WTC11 (cell line): Measurements from ENCODE around the gene IFT122. TPM values are rescaled to one million over a fixed set of nuclear protein-coding genes. Genes with fewer than 3 reads are reported as not detected.
"Not testable (repeated sequence)": the region's sequence is repeated elsewhere in the genome, so short reads cannot be mapped to it uniquely, and the experiment has no call there.

Source experiments
- ATAC-seq: fragments of 200-7000 bp; cut with Tn5 transposase; 2 replicates; pipeline ENCODE4 v1.10.0; 2021; ENCODE audit warnings: mild to moderate bottlenecking, moderate library complexity
- CTCF ChIA-PET: fragments of 300-600 bp; sonication (Branson Sonifier 250); formaldehyde crosslinking; loops from one replicate; lab custom pipeline; 2021; ENCODE audit warnings: antibody characterized with exemption; lab: Charles Lee
- POLR2A ChIA-PET: fragments of 350-600 bp; sonication (Branson Sonifier 250); formaldehyde crosslinking; loops from one replicate; lab custom pipeline; 2021; ENCODE audit warnings: antibody characterized with exemption; lab: Charles Lee
- DNase-seq: peaks from one replicate; pipeline ENCODE4 v3.0.0; 2021; ENCODE audit warnings: low spot score
- H3K27ac Mint-ChIP-seq: 2 replicates; pipeline ENCODE4 v1.8.0; 2021; ENCODE audit warnings: mixed read lengths
- H3K27me3 Mint-ChIP-seq: 2 replicates; pipeline ENCODE4 v1.8.0; 2021; ENCODE audit warnings: low read depth, mild to moderate bottlenecking, moderate library complexity, mixed read lengths
- H3K36me3 Mint-ChIP-seq: 2 replicates; pipeline ENCODE4 v1.8.0; 2021; ENCODE audit warnings: mixed read lengths
- H3K4me1 Mint-ChIP-seq: 2 replicates; pipeline ENCODE4 v1.8.0; 2022; ENCODE audit warnings: mixed read lengths
- H3K4me3 Mint-ChIP-seq: 2 replicates; pipeline ENCODE4 v1.8.0; 2021; ENCODE audit warnings: mild to moderate bottlenecking, moderate library complexity, mixed read lengths
- H3K9me3 Mint-ChIP-seq: 2 replicates; pipeline ENCODE4 v1.8.0; 2021; ENCODE audit warnings: mixed read lengths
- ATF2 ChIP-seq: sonication (generic); formaldehyde crosslinking; IDR thresholded peaks from 2 replicates; pipeline ENCODE4 v1.8.1; 2022; ENCODE audit warnings: low read depth, missing genetic modification reagents, borderline replicate concordance
- FOXK1 ChIP-seq: sonication (generic); formaldehyde crosslinking; IDR thresholded peaks from 2 replicates; pipeline ENCODE4 v1.8.0; 2022; ENCODE audit warnings: mild to moderate bottlenecking, moderate library complexity, missing genetic modification reagents
- FOXP4 ChIP-seq: sonication (generic); formaldehyde crosslinking; IDR thresholded peaks from 2 replicates; pipeline ENCODE4 v1.8.0; 2022; ENCODE audit warnings: mild to moderate bottlenecking, missing genetic modification reagents
- GABPB1 ChIP-seq: sonication (generic); formaldehyde crosslinking; IDR thresholded peaks from 2 replicates; pipeline ENCODE4 v1.8.1; 2023; ENCODE audit warnings: mild to moderate bottlenecking, missing genetic modification reagents
- NFATC4 ChIP-seq: fragments of 250-450 bp; sonication (Bioruptor Pico); IDR thresholded peaks from 2 replicates; pipeline ENCODE4 v1.9.0; 2021; ENCODE audit warnings: mild to moderate bottlenecking
- NR3C1 ChIP-seq: sonication (generic); formaldehyde crosslinking; conservative IDR thresholded peaks from 2 replicates; pipeline ENCODE4 v1.8.1; 2023; ENCODE audit warnings: low read depth, mild to moderate bottlenecking, missing genetic modification reagents
- TEAD1 ChIP-seq: sonication (generic); formaldehyde crosslinking; IDR thresholded peaks from 2 replicates; pipeline ENCODE4 v1.8.0; 2022; ENCODE audit warnings: mild to moderate bottlenecking, missing genetic modification reagents
- TEAD4 ChIP-seq: sonication (generic); formaldehyde crosslinking; IDR thresholded peaks from 2 replicates; pipeline ENCODE4 v1.8.0; 2022; ENCODE audit warnings: mild to moderate bottlenecking, missing genetic modification reagents
- USF1 ChIP-seq: sonication (generic); formaldehyde crosslinking; IDR thresholded peaks from 2 replicates; pipeline ENCODE4 v1.8.0; 2022; ENCODE audit warnings: mild to moderate bottlenecking, missing genetic modification reagents
- ZMAT4 ChIP-seq: fragments of 250-450 bp; sonication (Bioruptor Pico); IDR thresholded peaks from 2 replicates; pipeline ENCODE4 v1.9.0; 2021; ENCODE audit warnings: mild to moderate bottlenecking
- ZNF121 ChIP-seq: sonication (generic); formaldehyde crosslinking; IDR thresholded peaks from 2 replicates; pipeline ENCODE4 v1.8.0; 2023; ENCODE audit warnings: missing genetic modification reagents
- total RNA-seq: library from RNA; stranded (reverse); gene quantifications from 3 replicates; pipeline ENCODE4 v1.2.3, GENCODE V29; 2021

The IFT122 gene
- total RNA-seq, 1 experiment from 2014 or later = 22.8 TPM

DNA sequence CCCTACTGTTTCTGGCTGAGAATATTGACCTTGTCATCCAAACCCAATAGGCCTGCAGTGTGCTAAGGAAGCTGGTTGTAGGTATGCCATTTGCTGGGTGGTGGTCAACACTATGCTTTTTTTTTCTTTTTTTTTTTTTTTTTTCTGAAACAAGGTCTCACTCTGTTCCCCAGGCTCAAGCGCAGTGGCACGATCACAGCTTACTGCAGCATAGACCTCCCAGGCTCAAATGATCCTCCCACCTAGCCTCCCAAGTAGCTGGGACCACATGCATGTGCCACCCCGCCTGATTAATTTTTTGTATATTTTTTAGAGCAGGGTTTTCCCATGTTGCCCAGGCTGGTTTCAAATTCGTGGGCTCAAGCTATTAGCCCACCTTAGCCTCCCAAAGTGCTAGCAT, 52.7 kb downstream of the IFT122 start:
- Mint-ChIP-seq H3K9me3 (no peaks in the 10 kb centered on the region), H3K4me3 (no peak overlapping the region), H3K27ac (no peak overlapping the region)
- TF ChIP-seq ATF2 (CRISPR knock-in tag) = no peak
- no peak for TF ChIP-seq TEAD1 (CRISPR knock-in tag)
- TF ChIP-seq ZNF121 (CRISPR knock-in tag) = no peak
- TF ChIP-seq USF1 (CRISPR knock-in tag) = no peak
- no peak for TF ChIP-seq FOXK1 (CRISPR knock-in tag)
- TF ChIP-seq ZMAT4 (CRISPR knock-in tag) = no peak
- no peak for TF ChIP-seq FOXP4 (CRISPR knock-in tag)
- TF ChIP-seq NFATC4 = no peak
- TF ChIP-seq, all 79 proteins: peak for 0
- H3K36me3 Mint-ChIP-seq = peaks cover 19% of the 10 kb centered on the region
- no peaks in the 10 kb centered on the region; the same call in none of the 2 replicates for H3K27me3 Mint-ChIP-seq
- ChIA-PET CTCF (interaction anchor here (0.9 to 1.5 kb wide), 3 partner anchors 62 to 134 kb away, joined by 3 to 5 read pairs (median 5); no protein-coding TSS in a partner anchor), POLR2A (interaction anchor here (0.6 to 1.5 kb wide), 3 partner anchors 14 to 177 kb away, joined by 3 read pairs; no protein-coding TSS in a partner anchor)
- H3K4me1 Mint-ChIP-seq = peaks cover 26% of the 10 kb centered on the region
- DNase-seq (no peak), ATAC-seq (no peak)

DNA sequence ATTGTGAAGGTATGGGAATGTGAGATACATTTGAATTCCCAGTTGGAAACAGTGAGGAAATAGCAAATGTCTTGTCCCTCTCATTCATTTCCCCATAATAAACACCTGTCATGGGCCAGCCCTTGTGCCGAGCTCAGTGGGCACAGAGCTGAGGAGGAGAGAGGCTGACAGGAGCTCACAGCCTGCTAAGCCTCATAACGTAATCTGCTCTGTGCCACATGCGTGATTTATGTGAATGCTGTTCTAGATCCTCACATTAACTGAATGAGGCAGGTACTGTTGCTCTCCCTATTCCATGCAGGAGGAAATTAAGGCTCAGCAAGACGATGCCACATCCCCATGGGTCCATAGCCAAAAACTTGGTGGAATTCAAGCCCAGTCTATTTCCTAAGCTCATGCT, 53.2 kb downstream of the IFT122 start:
- no peak overlapping the region for H3K27ac Mint-ChIP-seq
- no peak for DNase-seq
- no peak for ATAC-seq
- no peak for TF ChIP-seq NR3C1
- TF ChIP-seq TEAD4 (CRISPR knock-in tag) = no peak
- TF ChIP-seq GABPB1 (CRISPR knock-in tag) = no peak
- H3K4me1 Mint-ChIP-seq = peaks cover 25% of the 10 kb centered on the region
- POLR2A ChIA-PET = interaction anchor here (0.6 to 1.1 kb wide), 2 partner anchors 13 to 177 kb away, joined by 3 read pairs; no protein-coding TSS in a partner anchor
- no peak overlapping the region for H3K4me3 Mint-ChIP-seq
- no peaks in the 10 kb centered on the region; the same call in none of the 2 replicates for H3K27me3 Mint-ChIP-seq
- peaks cover 19% of the 10 kb centered on the region for H3K36me3 Mint-ChIP-seq
- H3K9me3 Mint-ChIP-seq = no peaks in the 10 kb centered on the region
- CTCF ChIA-PET = interaction anchor here (1.0 kb wide), 1 partner anchor 132 kb away, joined by 3 read pairs; no protein-coding TSS in a partner anchor

DNA sequence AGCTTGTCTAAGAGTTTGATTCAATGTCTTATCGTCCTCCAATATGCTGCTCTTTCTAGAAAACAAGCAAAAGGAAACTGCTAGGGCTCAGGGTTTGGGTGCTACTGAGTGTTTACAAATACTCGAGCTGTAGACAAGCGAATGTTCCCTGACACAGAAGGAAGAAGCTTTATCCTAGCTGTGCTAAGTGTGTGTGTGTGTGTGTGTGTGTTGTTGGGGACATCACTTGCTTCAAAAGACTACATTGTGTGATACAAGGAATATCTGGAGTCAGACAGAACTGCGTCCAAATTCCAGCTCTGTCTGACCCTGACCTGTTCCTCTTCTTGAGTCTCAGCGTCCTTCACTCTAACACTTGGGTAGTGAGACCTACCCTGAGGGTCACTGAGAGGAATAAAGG, 54.5 kb downstream of the IFT122 start:
- Mint-ChIP-seq H3K4me1 (peaks cover 25% of the 10 kb centered on the region), H3K36me3 (peaks cover 14% of the 10 kb centered on the region), H3K27ac (peak overlapping the region; percentile 65; the same call in 1 of the 2 replicates)
- H3K4me3 Mint-ChIP-seq, CTCF ChIA-PET, DNase-seq, H3K9me3 Mint-ChIP-seq, ATAC-seq, H3K27me3 Mint-ChIP-seq, POLR2A ChIA-PET: not testable (repeated sequence)

- ATAC-seq (peak; percentile 64), DNase-seq (peak; percentile 34)
- peaks cover 25% of the 10 kb centered on the region for H3K4me1 Mint-ChIP-seq
- H3K36me3 Mint-ChIP-seq = peaks cover 14% of the 10 kb centered on the region
- H3K4me3 Mint-ChIP-seq, CTCF ChIA-PET, H3K9me3 Mint-ChIP-seq, POLR2A ChIA-PET, H3K27me3 Mint-ChIP-seq: not testable (repeated sequence)
- H3K27ac Mint-ChIP-seq = peak overlapping the region; percentile 70
Measured at GRCh38 chr3:129495006-129495639, 55.1 kb downstream of the IFT122 start.

DNA sequence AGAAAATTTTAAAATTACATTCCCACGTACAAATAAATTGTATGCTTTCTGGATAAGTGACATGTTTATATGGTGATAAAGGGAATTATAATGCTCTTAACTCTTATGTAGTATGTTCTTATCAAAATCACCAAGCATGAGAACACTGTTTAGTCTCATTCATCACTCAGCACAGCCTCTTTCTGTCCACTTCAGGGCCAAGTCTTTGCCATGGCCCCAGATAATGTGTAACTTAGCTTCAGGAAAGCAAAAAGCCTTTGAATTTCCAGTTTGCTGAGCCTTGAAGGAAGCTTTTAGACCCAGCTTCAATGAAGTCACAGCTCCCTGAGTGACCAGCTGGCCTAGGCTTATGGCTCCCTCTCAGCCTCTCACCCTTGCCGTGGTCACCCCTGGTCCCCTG, 57.9 kb downstream of the IFT122 start:
- POLR2A ChIA-PET, H3K27me3 Mint-ChIP-seq, DNase-seq, H3K4me3 Mint-ChIP-seq, H3K27ac Mint-ChIP-seq, H3K9me3 Mint-ChIP-seq, CTCF ChIA-PET, ATAC-seq, H3K36me3 Mint-ChIP-seq: not testable (repeated sequence)
- peaks cover 28% of the 10 kb centered on the region for H3K4me1 Mint-ChIP-seq

GRCh38 chr3:129498603-129499488, 58.8 kb downstream of the IFT122 start:
- POLR2A ChIA-PET, H3K36me3 Mint-ChIP-seq, H3K27ac Mint-ChIP-seq, CTCF ChIA-PET, H3K9me3 Mint-ChIP-seq, DNase-seq, ATAC-seq, H3K27me3 Mint-ChIP-seq, H3K4me3 Mint-ChIP-seq: not testable (repeated sequence)
- peaks cover 28% of the 10 kb centered on the region for H3K4me1 Mint-ChIP-seq

DNA sequence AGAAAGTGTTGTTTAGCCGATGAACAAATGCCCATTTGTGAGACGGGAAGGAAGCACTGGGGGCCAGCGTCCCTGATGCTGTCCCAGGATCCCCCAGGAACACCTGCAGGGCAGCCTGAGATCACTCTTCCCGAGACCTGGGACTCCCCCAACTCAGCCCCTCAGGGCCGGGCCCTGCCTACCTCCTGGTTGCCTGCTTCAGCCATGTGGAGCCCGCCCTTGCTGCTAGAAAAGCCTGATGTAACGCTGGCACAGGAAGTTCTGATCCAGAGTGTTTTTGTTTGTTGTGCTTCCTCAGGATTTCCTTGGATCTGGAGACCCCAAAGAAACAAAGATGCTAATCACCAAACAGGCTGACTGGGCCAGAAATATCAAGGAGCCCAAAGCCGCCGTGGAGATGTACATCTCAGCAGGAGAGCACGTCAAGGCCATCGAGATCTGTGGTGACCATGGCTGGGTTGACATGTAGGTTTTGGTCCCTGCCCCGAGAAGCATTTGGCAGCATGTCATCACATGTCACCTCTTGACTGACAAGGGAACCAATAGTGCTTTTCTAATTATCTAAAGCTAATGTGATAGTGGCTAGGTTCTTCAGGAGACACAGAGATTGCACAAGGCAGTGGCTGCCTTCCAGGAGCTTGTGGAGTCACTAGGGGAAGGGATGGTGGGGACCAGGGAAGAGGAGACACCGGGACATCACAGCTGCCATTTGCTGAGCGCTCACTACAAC, 59.7 kb downstream of the IFT122 start:
- H3K4me1 Mint-ChIP-seq = peaks cover 23% of the 10 kb centered on the region
- CTCF ChIA-PET = interaction anchor here (2.5 kb wide), 1 partner anchor 10 kb away, joined by 9 read pairs; no protein-coding TSS in a partner anchor
- ATAC-seq, H3K27ac Mint-ChIP-seq, H3K36me3 Mint-ChIP-seq, H3K9me3 Mint-ChIP-seq, DNase-seq, POLR2A ChIA-PET, H3K27me3 Mint-ChIP-seq, H3K4me3 Mint-ChIP-seq: not testable (repeated sequence)
